Ovary (tissue), 9 donors: ENCODE results near the gene AK9. TPM values are rescaled to one million over a fixed set of nuclear protein-coding genes. Genes with fewer than 3 reads are reported as not detected.

Source experiments
- DNase-seq, 5 donors: peaks; one replicate each; pipeline ENCODE4 v3.0.0-alpha.2; 2019 to 2020
- H3K27ac ChIP-seq, 2 donors: fragments of 200-600 bp; one replicate each; pipeline versions ENCODE4 v1.5.1 to v1.8.0; 2019 to 2022
- H3K27me3 ChIP-seq: fragments of 200-600 bp; one replicate; pipeline ENCODE4 v1.8.0; 2022
- H3K36me3 ChIP-seq: fragments of 200-600 bp; sonication (generic); one replicate; pipeline ENCODE4 v1.5.1; 2019
- H3K4me1 ChIP-seq: one replicate; pipeline ENCODE4 v1.8.1; 2013; ENCODE audit warnings: mild to moderate bottlenecking, moderate library complexity; ENCODE audit not compliant: insufficient read depth
- H3K4me3 ChIP-seq: fragments of 200-600 bp; sonication (generic); one replicate; pipeline ENCODE4 v1.5.1; 2017
- H3K9me3 ChIP-seq, 2 donors: fragments of 200-600 bp in 1 of 2; sonication (generic) in 1 of 2; one replicate each; pipeline versions ENCODE4 v1.5.1 to v1.8.1; 2013 to 2019; ENCODE audit warnings: mild to moderate bottlenecking in 1 of 2, moderate library complexity in 1 of 2
- EP300 ChIP-seq: sonication (generic); formaldehyde crosslinking; IDR thresholded peaks from one replicate; pipeline ENCODE4 v1.6.1; 2017; ENCODE audit warnings: antibody characterized with exemption
- POLR2A ChIP-seq: fragments of 450-650 bp; IDR thresholded peaks from one replicate; pipeline ENCODE4 v1.6.1; 2017; ENCODE audit warnings: antibody characterized with exemption, mild to moderate bottlenecking, moderate library complexity
- WGBS, 3 donors: extraction: QIAGEN DNeasy Blood & Tissue Kit in 1 of 3; methylation state at CpG; one replicate each; pipeline versions ENCODE4 v1.1.5 to v1.1.7; 2013 to 2017; 5-methylcytosine and 5-hydroxymethylcytosine counted together
- intact Hi-C, 4 donors: fragments of 100-400 bp; cut with DNase I; formaldehyde crosslinking; loops; one replicate each; pipeline versions ENCODE4 v1.11.0 to v1.15.1; 2022 to 2023
- polyA plus RNA-seq, 2 donors: library from polyadenylated mRNA; stranded (reverse); fragments of 200-250 nt in 1 of 2; fragments of 350-450 nt in 1 of 2; fragmentation: Illumina TruSeq in 1 of 2; extraction: RNeasy Lipid Tissue Mini Kit (QIAGEN cat#74804) in 1 of 2; gene quantifications; one replicate each; pipeline ENCODE4 v1.2.3, GENCODE V29; 2013 to 2014
- total RNA-seq, 7 donors: library from RNA; depleted of rRNA in 2 of 7; stranded (reverse); fragments of >200 nt in 2 of 7; fragmentation: NEBNext Ultra II Directional in 3 of 7; extraction: Animal tissue kit (Norgen Biotek cat#: 25700) in 3 of 7; gene quantifications; one replicate each; pipeline versions ENCODE4 v1.1.0 to v1.2.4, GENCODE V29; 2016 to 2023
- TF ChIP-seq, protein P1 (sequence below), 3 donors: fragments of 450-650 bp in 2 of 3; fragments of 200-600 bp in 1 of 3; IDR thresholded peaks; one replicate each; pipeline versions ENCODE4 v1.5.1 to v1.8.0; 2016 to 2022; ENCODE audit warnings: antibody characterized with exemption in 3 of 3, mild to moderate bottlenecking in 1 of 3
- donor health status: DM: no; HTN: no; CAD: no; lungs with moderate emphysema.
- donor health status: DM: no; HTN: no; CAD: no.
- donor health status: Bipolar disorder and iron deficiency.
- donor health status: DM: yes; HTN: yes; CAD: no.
- donor health status: DM: no; HTN: no; CAD: no.
- donor health status: DM: yes; HTN: yes; CAD: no.

AK9 gene
- total and polyA plus RNA-seq, 9 donors, result 2.9 to 17.5 (median 9.2) TPM

DNA sequence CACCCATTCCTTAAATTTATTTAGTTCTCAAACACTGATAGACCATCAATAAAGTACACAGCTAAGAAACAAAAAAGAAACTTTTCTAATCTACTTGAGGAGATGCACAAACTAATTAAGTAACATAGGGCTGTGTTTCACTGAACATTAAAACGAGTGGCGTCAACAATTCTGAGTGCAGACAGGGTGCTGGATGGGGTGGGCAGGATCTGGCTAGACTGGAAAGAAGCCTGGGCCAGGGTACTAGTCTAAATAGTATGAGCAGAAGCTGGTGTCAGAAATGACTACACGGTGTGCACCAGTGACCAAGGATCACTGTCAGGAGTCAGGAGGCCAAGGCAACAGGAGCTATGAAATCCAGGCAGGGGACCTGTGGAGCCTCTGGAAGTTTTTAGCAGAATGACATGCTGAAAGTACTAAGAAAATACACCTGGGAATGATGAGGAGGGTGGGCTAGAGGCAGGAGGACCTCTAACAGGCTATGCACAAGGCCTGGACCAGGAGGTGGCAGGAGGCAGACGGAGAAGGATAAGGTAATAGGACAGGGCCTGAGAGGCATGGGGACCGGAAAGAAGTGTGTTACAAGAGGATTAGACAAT is 221.3 kb downstream of the AK9 start:
- H3K9me3 ChIP-seq, result no peaks in the 10 kb centered on the region
- H3K27ac ChIP-seq, result no peak overlapping the region
- intact Hi-C loops, result no loop called here
- TF ChIP-seq EP300 (no peak), POLR2A (no peak)
- TF ChIP-seq, protein P1, sequence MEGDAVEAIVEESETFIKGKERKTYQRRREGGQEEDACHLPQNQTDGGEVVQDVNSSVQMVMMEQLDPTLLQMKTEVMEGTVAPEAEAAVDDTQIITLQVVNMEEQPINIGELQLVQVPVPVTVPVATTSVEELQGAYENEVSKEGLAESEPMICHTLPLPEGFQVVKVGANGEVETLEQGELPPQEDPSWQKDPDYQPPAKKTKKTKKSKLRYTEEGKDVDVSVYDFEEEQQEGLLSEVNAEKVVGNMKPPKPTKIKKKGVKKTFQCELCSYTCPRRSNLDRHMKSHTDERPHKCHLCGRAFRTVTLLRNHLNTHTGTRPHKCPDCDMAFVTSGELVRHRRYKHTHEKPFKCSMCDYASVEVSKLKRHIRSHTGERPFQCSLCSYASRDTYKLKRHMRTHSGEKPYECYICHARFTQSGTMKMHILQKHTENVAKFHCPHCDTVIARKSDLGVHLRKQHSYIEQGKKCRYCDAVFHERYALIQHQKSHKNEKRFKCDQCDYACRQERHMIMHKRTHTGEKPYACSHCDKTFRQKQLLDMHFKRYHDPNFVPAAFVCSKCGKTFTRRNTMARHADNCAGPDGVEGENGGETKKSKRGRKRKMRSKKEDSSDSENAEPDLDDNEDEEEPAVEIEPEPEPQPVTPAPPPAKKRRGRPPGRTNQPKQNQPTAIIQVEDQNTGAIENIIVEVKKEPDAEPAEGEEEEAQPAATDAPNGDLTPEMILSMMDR (IDR thresholded peaks at IDR 0.05), result no peak
- no peaks in the 10 kb centered on the region for H3K4me1 ChIP-seq
- WGBS, 3 donors, result 84 to 91% (median 85%) methylated on average over 5 of the region's 5 CpGs
- H3K4me3 ChIP-seq, result no peak overlapping the region
- no peaks in the 10 kb centered on the region for H3K27me3 ChIP-seq
- DNase-seq, result no peak
- H3K36me3 ChIP-seq, result no peaks in the 10 kb centered on the region

DNA sequence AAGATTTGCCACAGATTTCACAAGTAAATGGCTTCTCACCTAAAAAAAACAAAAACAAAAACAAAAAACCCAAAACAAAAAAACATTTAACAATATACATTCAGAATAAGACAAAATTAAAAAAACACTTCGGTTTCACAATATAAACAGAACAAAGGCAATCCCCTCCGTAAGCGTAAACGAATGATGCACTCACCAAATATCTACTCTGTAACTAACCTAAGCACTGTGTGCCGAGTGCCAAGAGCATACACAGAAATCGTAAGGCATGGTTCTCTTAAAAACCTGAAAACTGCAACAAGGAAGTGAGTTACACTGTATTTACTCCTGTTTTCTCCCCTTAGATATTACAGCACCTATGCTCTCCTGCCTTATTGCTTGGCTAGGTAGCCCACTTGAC is 223.3 kb downstream of the AK9 start:
- H3K36me3 ChIP-seq, result no peaks in the 10 kb centered on the region
- H3K9me3 ChIP-seq, result no peaks in the 10 kb centered on the region
- no peak overlapping the region for H3K4me3 ChIP-seq
- TF ChIP-seq, protein P1 (IDR thresholded peaks at IDR 0.05), result no peak
- TF ChIP-seq POLR2A (no peak), EP300 (no peak)
- H3K27ac ChIP-seq, result no peak overlapping the region
- H3K27me3 ChIP-seq, result no peaks in the 10 kb centered on the region
- 92 to 95% (median 94%) methylated on average over 6 of the region's 6 CpGs for whole genome bisulfite sequencing, 3 donors
- DNase-seq, result no peak
- intact Hi-C loops, result no loop called here
- H3K4me1 ChIP-seq, result no peaks in the 10 kb centered on the region

DNA sequence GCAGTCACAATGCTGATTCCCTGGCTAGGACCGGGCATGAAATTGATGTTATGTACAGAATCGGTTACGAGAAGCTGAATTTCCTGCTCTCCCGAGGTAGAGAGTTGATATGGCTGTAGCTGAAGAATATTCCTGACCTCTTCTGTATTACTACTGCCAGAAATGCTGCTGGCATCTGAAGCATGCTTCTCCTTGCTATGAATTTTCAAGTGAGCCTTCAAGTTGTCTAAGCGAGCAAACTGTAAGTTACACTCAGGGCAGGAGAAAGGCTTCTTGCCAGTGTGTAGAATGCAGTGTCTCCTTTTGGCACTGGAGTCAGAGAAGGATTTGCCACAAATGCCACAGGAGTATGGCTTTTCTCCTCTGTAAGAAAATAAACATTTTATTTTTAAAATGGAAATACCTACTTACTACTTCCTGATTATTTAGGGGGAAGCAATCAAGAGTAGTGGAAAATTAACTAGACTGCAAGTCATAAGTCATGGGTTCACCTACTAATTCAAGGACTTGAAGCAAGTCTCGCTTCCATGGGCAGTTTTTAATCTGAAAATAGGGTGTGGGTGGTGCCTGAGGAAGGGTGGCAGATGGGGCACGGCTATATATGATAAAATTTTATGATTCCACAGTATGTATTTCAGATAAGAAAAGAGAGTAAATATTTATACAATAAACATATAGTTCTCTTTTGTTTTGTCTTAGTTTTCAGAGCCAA is 224.6 kb downstream of the AK9 start:
- Histone ChIP-seq H3K27ac (no peak overlapping the region), H3K27me3 (no peaks in the 10 kb centered on the region), H3K4me1 (no peaks in the 10 kb centered on the region), H3K9me3 (no peaks in the 10 kb centered on the region), H3K4me3 (no peak overlapping the region), H3K36me3 (no peaks in the 10 kb centered on the region)
- DNase-seq, result no peak
- WGBS, 3 donors, result 87 to 89% (median 88%) methylated on average over 7 of the region's 7 CpGs
- intact Hi-C loops, result no loop called here
- TF ChIP-seq EP300, result no peak
- TF ChIP-seq, protein P1 (IDR thresholded peaks at IDR 0.05), result no peak
- TF ChIP-seq POLR2A, result no peak

DNA sequence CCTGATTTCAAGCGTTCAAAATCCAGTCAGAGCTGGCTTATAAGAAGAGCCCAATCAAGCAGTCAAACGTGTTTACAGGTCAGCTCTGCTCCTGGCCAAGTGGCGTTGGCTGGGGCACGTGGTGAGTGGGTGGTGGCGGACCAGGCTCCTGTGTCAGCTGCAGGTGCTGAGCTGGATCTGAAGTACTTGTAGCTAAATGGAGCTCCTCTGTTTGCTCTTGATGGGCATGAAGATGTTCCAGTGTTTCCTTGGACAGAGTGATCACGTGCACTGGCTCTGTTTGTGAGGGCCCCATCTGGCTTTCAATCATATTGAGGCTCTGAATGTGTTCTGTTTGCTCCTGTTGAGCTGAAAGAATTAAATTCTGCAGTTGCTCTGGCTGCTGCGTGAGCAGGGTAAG is 225.2 kb downstream of the AK9 start:
- Histone ChIP-seq H3K4me3 (no peak overlapping the region), H3K36me3 (no peaks in the 10 kb centered on the region), H3K9me3 (no peaks in the 10 kb centered on the region), H3K27ac (no peak overlapping the region), H3K4me1 (no peaks in the 10 kb centered on the region), H3K27me3 (no peaks in the 10 kb centered on the region)
- intact Hi-C loops, result no loop called here
- WGBS, 3 donors, result 84 to 90% (median 86%) methylated on average over 7 of the region's 7 CpGs
- DNase-seq, result no peak
- TF ChIP-seq POLR2A, result no peak
- no peak for TF ChIP-seq EP300
- TF ChIP-seq, protein P1 (IDR thresholded peaks at IDR 0.05), result no peak
